NT2/D1 (cell line): ENCODE results near the gene RALGAPB.

Experiments used
- SUZ12 ChIP-seq: IDR thresholded peaks from 2 replicates; pipeline ENCODE4 v1.6.1; 2011; ENCODE audit not compliant: insufficient read length, insufficient read depth; ENCODE audit errors: extremely low read depth
- YY1 ChIP-seq: IDR thresholded peaks from 2 replicates; pipeline ENCODE4 v1.6.1; 2011; ENCODE audit not compliant: insufficient read length, insufficient read depth
- ZNF274 ChIP-seq: IDR thresholded peaks from 2 replicates; pipeline ENCODE4 v1.6.1; 2011; ENCODE audit warnings: mild to moderate bottlenecking, low read depth, low read length

DNA sequence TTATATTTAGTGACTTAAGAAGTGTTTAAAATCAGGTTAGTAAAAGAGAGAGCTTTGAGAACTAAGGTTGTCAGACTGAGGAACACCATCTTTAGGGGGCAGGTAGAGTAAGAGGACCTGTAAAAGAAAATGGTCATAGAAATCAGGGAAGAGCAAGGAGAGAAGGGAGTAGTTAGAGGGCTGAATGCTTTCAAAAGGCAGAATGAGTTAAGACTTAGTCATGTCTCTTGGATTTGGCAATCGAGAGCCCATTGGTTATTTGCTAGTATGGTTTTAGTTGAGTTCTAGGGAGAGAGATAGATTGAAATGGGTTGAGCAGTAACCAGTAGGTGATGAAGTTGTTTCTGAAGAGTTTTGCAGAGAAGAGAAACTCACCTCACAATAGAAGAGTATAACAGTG lies 51.1 kb downstream of the RALGAPB start:
- TF ChIP-seq ZNF274 (no peak), YY1 (no peak), SUZ12 (no peak)
